Stimulated activated naive CD4-positive, alpha-beta T cell treated with Interleukin-2 at 50 U/mL for 16 hours (primary cell): ENCODE results near the gene BBIP1.
A peak's percentile ranks its signal among the peaks of the same experiment; 100 is the strongest.
"Not testable (repeated sequence)": the region's sequence is repeated elsewhere in the genome, so short reads cannot be mapped to it uniquely, and the experiment has no call there.

Experiments
- DNase-seq: peaks from one replicate; lab custom pipeline; 2025; lab: John Stamatoyannopoulos, UW

Gene BBIP1

GRCh38 chr10:110885932-110886674 is 32.9 kb downstream of the BBIP1 start:
- no peak for DNase-seq

- DNase-seq: no peak
Measured at GRCh38 chr10:110883924-110884323, 35.1 kb downstream of the BBIP1 start.

DNA sequence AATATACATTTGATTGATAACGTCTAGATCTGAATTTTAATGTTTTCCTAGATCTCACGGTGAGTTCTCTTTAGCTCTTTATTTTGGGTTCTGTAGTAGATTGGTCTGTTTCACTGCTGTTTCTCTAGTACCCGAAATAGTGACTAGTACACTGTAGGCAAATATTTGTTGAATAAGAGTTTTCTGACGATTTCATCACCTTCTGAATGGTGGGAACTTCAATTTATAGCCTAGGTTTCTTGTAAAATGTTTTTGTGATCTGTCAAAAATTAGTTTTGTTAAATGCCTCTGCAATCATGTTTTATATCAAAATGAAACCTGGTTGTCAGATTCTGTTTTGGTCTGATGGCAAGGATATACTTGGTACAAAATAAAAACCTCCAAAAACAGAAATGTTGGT is 37.1 kb downstream of the BBIP1 start:
- DNase-seq: no peak

GRCh38 chr10:110881247-110881646 is 37.7 kb downstream of the BBIP1 start:
- DNase-seq: no peak

GRCh38 chr10:110880012-110880411 is 39.0 kb downstream of the BBIP1 start:
- no peak for DNase-seq

- no peak for DNase-seq
Measured at GRCh38 chr10:110876788-110877187, 42.2 kb downstream of the BBIP1 start.

GRCh38 chr10:110876000-110876399 is 43.0 kb downstream of the BBIP1 start:
- DNase-seq: no peak

DNA sequence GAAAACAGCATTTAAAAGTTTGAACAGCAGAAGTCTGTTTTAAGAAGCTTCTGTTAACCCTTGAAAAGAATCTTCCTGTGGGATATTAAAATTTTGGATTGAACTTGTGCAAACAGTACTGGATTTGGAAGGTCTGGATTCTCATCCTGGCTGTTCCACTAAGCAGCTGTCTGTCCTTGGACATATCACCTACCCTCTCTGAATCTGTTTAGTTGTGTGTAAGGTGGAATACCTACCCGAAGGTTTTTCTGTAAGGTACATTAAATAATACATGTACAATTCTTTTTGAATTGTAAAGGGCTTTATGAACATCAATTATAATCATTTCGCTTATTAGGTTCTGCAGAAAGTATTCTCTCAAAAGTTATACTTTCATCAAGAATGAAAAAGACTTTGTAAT is 45.0 kb downstream of the BBIP1 start:
- no peak for DNase-seq

- DNase-seq: no peak
Measured at GRCh38 chr10:110872984-110873923, 45.7 kb downstream of the BBIP1 start.

DNA sequence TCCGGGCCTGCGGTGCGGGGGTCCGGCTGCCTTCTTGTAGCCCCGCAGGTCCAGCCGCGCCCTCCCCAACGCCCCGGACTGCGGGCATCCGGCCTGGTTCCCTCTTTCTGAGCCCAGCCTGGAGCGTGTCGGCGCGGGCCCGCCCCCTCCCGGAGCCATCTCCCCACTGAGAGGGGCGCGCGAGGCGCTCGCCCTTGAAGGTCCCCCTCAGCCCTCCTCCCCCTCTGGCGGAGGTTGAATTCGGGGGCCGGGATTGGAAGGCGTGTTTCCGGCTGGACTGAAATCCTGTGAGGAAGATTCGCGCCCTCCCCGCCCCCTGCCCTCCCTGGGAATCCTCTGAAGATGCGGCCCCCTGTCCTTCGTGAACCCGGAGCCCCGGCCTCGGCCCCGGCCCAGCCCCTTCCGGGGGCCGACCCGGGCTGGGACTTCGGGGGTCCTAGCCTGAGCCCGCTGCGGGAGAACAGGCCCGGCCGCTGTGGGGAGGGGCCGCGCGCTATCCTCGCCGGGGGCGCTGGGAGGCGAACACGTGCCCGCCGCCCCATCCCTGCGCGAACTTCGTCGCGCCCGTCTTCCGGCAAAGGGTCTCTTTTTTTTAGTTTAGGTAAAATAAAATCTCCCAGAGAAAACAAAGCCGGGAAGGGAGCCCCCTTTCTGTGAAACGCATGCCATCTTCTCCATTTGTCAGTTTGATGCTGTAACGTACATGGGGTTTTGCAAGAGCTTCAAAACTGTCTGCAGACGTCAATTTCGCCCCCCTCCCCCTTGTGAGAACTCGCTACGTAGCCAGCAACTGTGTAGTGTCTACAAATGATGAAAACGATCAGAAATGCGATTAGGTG is 46.6 kb downstream of the BBIP1 start:
- peak; percentile 76 for DNase-seq

- peak; percentile 95 for DNase-seq
Measured at GRCh38 chr10:110871298-110872084, 47.5 kb downstream of the BBIP1 start, which contains the start of gene PDCD4. TSS of gene PDCD4 (plus strand) at chr10:110871928. CDS start at chr10:110876028, 4,100 bp downstream.

DNA sequence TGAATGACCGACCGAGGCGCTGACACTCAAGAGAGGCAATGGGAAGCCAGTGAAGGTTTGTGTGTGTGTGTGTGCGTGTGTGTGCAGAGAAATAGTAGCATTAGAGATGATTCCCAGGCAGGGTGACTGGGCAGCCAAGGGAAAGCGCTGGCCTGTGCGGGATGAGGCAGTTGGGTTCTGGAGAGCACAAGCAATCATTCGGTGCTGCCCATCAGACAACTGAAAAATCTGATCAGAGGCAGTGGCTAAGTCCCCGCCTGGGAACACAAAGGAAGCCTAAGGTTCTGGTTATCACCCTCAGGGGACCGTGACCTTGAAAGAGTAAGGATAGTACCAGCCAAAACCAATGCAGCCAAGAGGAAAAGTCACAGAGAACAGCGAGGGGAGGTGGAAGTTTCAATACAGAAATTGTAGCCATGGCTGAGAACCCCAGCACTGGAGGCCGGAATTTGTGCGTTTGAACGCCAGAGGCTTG is 48.1 kb downstream of the BBIP1 start:
- DNase-seq: no peak

DNA sequence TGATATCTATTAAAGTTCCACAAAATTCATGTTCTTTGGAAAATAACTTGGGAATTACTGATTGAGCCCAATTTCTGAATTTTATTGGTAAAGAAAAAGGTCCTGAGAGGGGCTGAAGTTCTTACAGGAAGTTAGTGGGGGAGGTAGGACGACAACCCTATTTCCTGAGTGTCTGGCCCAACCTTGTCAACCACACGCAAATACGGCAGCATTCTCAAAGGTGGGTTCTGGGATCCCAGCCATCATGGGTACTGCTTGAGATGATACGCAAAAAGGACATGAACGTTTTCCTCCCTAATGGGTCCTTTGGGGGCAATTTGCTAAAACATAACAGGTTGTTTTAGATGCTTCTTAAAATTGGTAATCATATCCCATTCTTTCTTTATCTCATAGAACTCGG is 50.0 kb downstream of the BBIP1 start:
- no peak for DNase-seq

- no peak for DNase-seq
Measured at GRCh38 chr10:110867807-110868465, 51.0 kb downstream of the BBIP1 start.

GRCh38 chr10:110867011-110867806 is 51.8 kb downstream of the BBIP1 start:
- DNase-seq: not testable (repeated sequence)

DNA sequence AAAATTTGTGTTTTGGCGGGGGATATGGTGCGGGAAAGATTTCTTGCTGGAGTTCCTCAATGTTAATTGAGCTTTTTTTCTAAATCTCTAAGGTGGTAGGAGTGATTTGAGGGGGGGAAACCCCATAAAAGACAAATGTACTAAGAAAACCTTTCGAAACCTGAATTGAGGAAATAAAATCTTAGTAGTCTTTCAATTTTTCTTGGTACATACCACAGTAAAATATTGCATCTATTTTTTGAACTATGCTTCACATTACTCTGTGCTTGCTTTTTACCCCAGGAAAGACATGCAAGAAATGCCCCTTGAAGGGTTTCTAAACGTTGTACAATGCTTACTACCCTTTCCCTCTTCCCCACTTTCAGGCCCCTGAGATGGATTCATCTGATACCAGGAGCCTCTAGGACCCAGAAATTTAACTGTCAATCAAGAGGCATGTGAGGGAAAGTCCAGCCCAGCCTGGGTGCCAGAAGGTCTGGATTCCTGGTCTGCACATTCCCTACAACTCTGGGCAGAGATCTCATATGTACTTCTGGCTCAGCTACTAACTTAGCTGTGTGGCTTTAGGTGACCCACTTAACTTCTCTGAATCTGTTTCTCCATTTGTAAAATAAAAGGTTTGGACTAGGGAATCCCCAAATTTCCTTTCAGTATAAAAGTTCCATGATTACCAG is 53.0 kb downstream of the BBIP1 start:
- DNase-seq: no peak

DNA sequence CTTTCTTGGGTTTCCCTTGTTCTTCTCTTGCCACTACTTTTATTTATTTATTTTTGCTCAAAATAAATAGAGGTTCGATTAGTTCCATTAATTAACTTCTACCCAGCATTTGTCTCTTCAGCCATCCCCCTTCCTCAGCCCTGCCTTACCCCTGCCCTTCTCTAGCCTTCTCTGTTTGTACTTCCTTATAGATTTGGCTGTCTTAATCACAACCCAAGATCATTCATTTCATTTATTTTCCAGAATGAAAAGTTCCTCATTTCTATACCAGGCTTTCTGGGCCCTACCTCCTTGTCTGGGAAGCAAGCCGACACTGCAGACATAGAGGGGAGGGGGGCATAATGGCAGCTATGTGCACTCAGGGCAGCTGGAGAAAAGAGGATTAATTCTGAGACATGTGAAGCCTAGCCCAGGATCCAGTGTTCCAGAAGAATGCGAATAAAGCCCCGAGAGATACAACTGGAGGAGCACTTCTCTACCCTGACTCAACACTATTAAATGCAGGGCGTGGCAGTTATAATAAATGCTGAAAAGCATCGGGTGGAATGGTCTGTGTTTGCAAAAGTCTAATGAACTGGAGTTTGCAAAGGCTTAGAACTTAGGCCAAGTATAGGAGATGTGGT is 53.7 kb downstream of the BBIP1 start:
- DNase-seq: no peak

DNA sequence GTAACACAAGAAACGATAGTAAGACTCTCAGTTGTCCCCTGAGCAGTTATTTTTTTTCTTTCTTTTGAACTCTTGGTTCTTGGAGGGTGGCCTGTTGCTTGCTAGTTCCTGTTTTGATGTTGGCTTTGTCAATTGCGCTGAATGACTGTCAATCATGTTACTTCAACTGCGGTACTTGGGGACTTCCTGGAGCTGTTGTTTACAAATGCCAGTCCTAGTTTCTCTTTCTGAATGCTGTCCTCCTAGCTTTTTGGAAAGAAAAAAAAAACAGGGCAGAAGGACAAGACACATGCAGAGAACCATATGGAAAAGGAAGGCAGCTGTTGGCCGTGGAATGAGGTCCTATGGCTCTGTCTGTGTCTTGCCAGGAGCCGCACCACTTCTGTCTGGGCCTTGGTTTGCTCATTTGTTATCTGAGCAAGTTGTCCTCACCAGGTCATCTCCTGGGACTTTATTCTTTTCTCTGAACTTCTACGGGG is 54.3 kb downstream of the BBIP1 start:
- peak; percentile 29 for DNase-seq

- no peak for DNase-seq
Measured at GRCh38 chr10:110863956-110864355, 55.0 kb downstream of the BBIP1 start.
